ENCODE data around the gene ARHGAP45.
A peak's percentile ranks its signal among the peaks of the same experiment; 100 is the strongest.

The ARHGAP45 gene

DNA sequence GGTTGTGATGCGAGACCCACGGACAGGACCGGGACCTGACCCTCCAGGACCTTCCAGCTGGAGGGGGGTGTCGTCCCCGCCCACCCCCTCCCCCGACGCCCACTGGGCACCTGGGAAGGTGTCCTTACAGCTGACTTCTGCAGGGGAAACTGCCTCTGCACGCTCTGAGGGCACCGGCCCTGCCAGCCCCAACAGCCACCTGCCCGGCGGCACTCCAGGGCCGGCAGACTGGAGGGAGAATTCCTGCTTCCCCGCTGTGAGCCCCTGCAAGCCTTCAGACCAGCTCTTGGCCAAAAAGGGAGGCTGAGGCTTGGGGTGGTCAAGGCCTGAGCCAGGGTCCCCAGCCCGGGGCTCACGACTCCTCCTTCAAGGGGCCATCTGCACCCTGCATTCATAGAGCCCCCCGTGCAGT lies 39.3 kb upstream of the ARHGAP45 start:
- H2AFZ ChIP-seq (ENCODE audit: low read length), result no peak overlapping the region
- peak overlapping the region; percentile 93 for H3K27ac ChIP-seq (replicated peaks; ENCODE audit: low read length)
- DNase-seq (ENCODE audit: low spot score), result no peak
- peak overlapping the region; percentile 90 for H3K9ac ChIP-seq (ENCODE audit: low read depth, low read length, poor library complexity)
- H2BK15ac ChIP-seq (ENCODE audit: low read length), result peak overlapping the region; percentile 40
- H3K27me3 ChIP-seq (ENCODE audit: control insufficient read depth in 3 of 3, insufficient read depth in 3 of 3, low read depth in 1 of 3, low read length in 3 of 3), result peaks cover 0 to 2% (median 0%) of the 10 kb centered on the region in 3 experiments
- H2BK5ac ChIP-seq (ENCODE audit: low read length), result peak overlapping the region; percentile 4
- H3K4ac ChIP-seq (ENCODE audit: low read length), result no peak overlapping the region
- peak overlapping the region; percentile 25 for H3K14ac ChIP-seq (ENCODE audit: low read length)
- no peak overlapping the region for H4K8ac ChIP-seq (ENCODE audit: low read depth, low read length)
- H3K18ac ChIP-seq (ENCODE audit: low read length), result peak overlapping the region; percentile 78
- peak overlapping the region; percentile 38 for H3K23ac ChIP-seq (ENCODE audit: low read depth, low read length, poor library complexity)
- H2AK5ac ChIP-seq (ENCODE audit: low read depth, low read length), result peak overlapping the region; percentile 96
- peaks cover 5 to 11% of the 10 kb centered on the region in 2 donors for H3K4me1 ChIP-seq (ENCODE audit: control insufficient read depth in 2 of 2, insufficient read depth in 1 of 2, low read depth in 1 of 2, low read length in 2 of 2)
- peak overlapping the region; percentile 81 for H3K4me2 ChIP-seq (ENCODE audit: insufficient read depth, low read length, poor library complexity, severe bottlenecking)
- H4K91ac ChIP-seq (ENCODE audit: low read depth, low read length, poor library complexity), result peak overlapping the region; percentile 89
- peak overlapping the region; percentile 56 for H2BK120ac ChIP-seq (ENCODE audit: low read depth, low read length)
- no peaks in the 10 kb centered on the region for H3K9me3 ChIP-seq (replicated peaks in 1 of 2; ENCODE audit: control insufficient read depth in 2 of 2, insufficient read depth in 1 of 2, low read depth in 1 of 2, low read length in 2 of 2)
- H2BK12ac ChIP-seq (ENCODE audit: low read length), result peak overlapping the region; percentile 82
- peaks cover 12% of the 10 kb centered on the region for H3K79me1 ChIP-seq (ENCODE audit: low read depth, low read length)
- H3K36me3 ChIP-seq (replicated peaks in 1 of 2; ENCODE audit: control insufficient read depth in 2 of 2, insufficient read depth in 2 of 2, low read length in 2 of 2), result peaks cover 13 to 26% of the 10 kb centered on the region in 2 donors
- H3K4me3 ChIP-seq (ENCODE audit: low read length in 2 of 2), result peak overlapping the region; percentile 97 to 99
- no CpG with 5 or more reads among the region's 16 CpGs for WGBS, 2 donors (ENCODE audit: extremely low coverage in 2 of 2, insufficient read length in 2 of 2, insufficient replicate concordance in 1 of 2)

- Histone ChIP-seq H3K23ac (ENCODE audit: low read depth, low read length, poor library complexity) (peak overlapping the region; percentile 38), H3K14ac (ENCODE audit: low read length) (peak overlapping the region; percentile 25), H3K4me2 (ENCODE audit: insufficient read depth, low read length, poor library complexity, severe bottlenecking) (peak overlapping the region; percentile 81), H3K36me3 (replicated peaks in 1 of 2; ENCODE audit: control insufficient read depth in 2 of 2, insufficient read depth in 2 of 2, low read length in 2 of 2) (peaks cover 18 to 31% of the 10 kb centered on the region in 2 donors), H2AK5ac (ENCODE audit: low read depth, low read length) (peak overlapping the region; percentile 96), H4K8ac (ENCODE audit: low read depth, low read length) (no peak overlapping the region), H4K91ac (ENCODE audit: low read depth, low read length, poor library complexity) (peak overlapping the region; percentile 89), H3K79me1 (ENCODE audit: low read depth, low read length) (peaks cover 12% of the 10 kb centered on the region), H3K4me3 (ENCODE audit: low read length in 2 of 2) (peak overlapping the region; percentile 97 to 99), H3K9me3 (replicated peaks in 1 of 2; ENCODE audit: control insufficient read depth in 2 of 2, insufficient read depth in 1 of 2, low read depth in 1 of 2, low read length in 2 of 2) (no peaks in the 10 kb centered on the region), H3K27me3 (ENCODE audit: control insufficient read depth in 3 of 3, insufficient read depth in 3 of 3, low read depth in 1 of 3, low read length in 3 of 3) (peaks cover 0 to 2% (median 0%) of the 10 kb centered on the region in 3 experiments), H3K27ac (replicated peaks; ENCODE audit: low read length) (peak overlapping the region; percentile 93), H2AFZ (ENCODE audit: low read length) (peak overlapping the region; percentile 63), H2BK12ac (ENCODE audit: low read length) (peak overlapping the region; percentile 73), H3K18ac (ENCODE audit: low read length) (peak overlapping the region; percentile 92), H2BK15ac (ENCODE audit: low read length) (peak overlapping the region; percentile 49), H2BK120ac (ENCODE audit: low read depth, low read length) (peak overlapping the region; percentile 56), H3K4ac (ENCODE audit: low read length) (no peak overlapping the region), H3K9ac (ENCODE audit: low read depth, low read length, poor library complexity) (peak overlapping the region; percentile 90), H2BK5ac (ENCODE audit: low read length) (peak overlapping the region; percentile 4), H3K4me1 (ENCODE audit: control insufficient read depth in 2 of 2, insufficient read depth in 1 of 2, low read depth in 1 of 2, low read length in 2 of 2) (peaks cover 5 to 11% of the 10 kb centered on the region in 2 donors)
- peak; percentile 79 for DNase-seq (ENCODE audit: low spot score)
- no CpG with 5 or more reads among the region's 58 CpGs for WGBS, 2 donors (ENCODE audit: extremely low coverage in 2 of 2, insufficient read length in 2 of 2, insufficient replicate concordance in 1 of 2)
Observed at GRCh38 chr19:1028062-1028926, 38.7 kb upstream of the ARHGAP45 start.

DNA sequence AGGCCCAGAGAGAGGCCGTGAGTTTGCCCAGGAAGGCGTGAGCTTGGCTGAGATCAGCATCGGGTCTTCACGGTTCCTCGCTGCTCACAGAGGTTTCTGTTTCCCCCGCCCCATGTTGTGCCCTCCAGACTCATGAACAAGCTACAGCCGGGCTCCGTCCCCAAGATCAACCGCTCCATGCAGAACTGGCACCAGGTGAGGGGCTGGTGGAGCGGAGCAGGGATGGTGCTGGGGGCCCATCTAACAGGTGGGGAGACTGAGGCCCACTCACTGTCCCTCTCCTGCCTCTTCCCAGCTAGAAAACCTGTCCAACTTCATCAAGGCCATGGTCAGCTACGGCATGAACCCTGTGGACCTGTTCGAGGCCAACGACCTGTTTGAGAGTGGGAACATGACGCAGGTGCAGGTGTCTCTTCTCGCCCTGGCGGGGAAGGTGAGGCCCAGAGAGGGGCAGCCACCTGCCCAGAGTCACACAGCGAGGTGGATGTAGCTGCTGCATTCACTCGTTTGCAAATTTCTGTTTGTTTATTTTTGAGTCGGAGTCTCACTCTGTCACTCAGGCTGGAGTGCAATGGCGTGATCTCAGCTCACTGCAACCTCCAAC lies 34.6 kb upstream of the ARHGAP45 start:
- Histone ChIP-seq H3K14ac (ENCODE audit: low read length) (no peak overlapping the region), H4K91ac (ENCODE audit: low read depth, low read length, poor library complexity) (no peak overlapping the region), H3K4ac (ENCODE audit: low read length) (no peak overlapping the region), H3K4me3 (ENCODE audit: low read length in 2 of 2) (no peak overlapping the region), H2AFZ (ENCODE audit: low read length) (no peak overlapping the region), H3K18ac (ENCODE audit: low read length) (no peak overlapping the region), H3K36me3 (replicated peaks in 1 of 2; ENCODE audit: control insufficient read depth in 2 of 2, insufficient read depth in 2 of 2, low read length in 2 of 2) (peaks cover 28 to 51% of the 10 kb centered on the region in 2 donors), H3K79me1 (ENCODE audit: low read depth, low read length) (peaks cover 13% of the 10 kb centered on the region), H3K4me2 (ENCODE audit: insufficient read depth, low read length, poor library complexity, severe bottlenecking) (no peak overlapping the region), H3K23ac (ENCODE audit: low read depth, low read length, poor library complexity) (no peak overlapping the region), H3K9ac (ENCODE audit: low read depth, low read length, poor library complexity) (no peak overlapping the region), H3K4me1 (ENCODE audit: control insufficient read depth in 2 of 2, insufficient read depth in 1 of 2, low read depth in 1 of 2, low read length in 2 of 2) (peaks cover 5% of the 10 kb centered on the region in 2 donors), H2BK120ac (ENCODE audit: low read depth, low read length) (no peak overlapping the region), H4K8ac (ENCODE audit: low read depth, low read length) (no peak overlapping the region), H3K9me3 (replicated peaks in 1 of 2; ENCODE audit: control insufficient read depth in 2 of 2, insufficient read depth in 1 of 2, low read depth in 1 of 2, low read length in 2 of 2) (no peaks in the 10 kb centered on the region), H3K27me3 (ENCODE audit: control insufficient read depth in 3 of 3, insufficient read depth in 3 of 3, low read depth in 1 of 3, low read length in 3 of 3) (peaks cover 0 to 2% (median 0%) of the 10 kb centered on the region in 3 experiments), H2AK5ac (ENCODE audit: low read depth, low read length) (no peak overlapping the region), H3K27ac (replicated peaks; ENCODE audit: low read length) (no peak overlapping the region), H2BK12ac (ENCODE audit: low read length) (no peak overlapping the region), H2BK15ac (ENCODE audit: low read length) (no peak overlapping the region), H2BK5ac (ENCODE audit: low read length) (peak overlapping the region; percentile 13)
- whole genome bisulfite sequencing, 2 donors (ENCODE audit: extremely low coverage in 2 of 2, insufficient read length in 2 of 2, insufficient replicate concordance in 1 of 2), result no CpG with 5 or more reads among the region's 20 CpGs
- no peak for DNase-seq (ENCODE audit: low spot score)
